ENCODE measurements around the gene JAK3. TPM values are rescaled to one million over a fixed set of nuclear protein-coding genes. Genes with fewer than 3 reads are reported as not detected.

The JAK3 gene
- total and polyA plus RNA-seq, 2 of the 8 experiments (the other 6 are each of a cell fraction or from before 2014, with no cell fraction given) = 4.0 to 4.7 TPM

DNA sequence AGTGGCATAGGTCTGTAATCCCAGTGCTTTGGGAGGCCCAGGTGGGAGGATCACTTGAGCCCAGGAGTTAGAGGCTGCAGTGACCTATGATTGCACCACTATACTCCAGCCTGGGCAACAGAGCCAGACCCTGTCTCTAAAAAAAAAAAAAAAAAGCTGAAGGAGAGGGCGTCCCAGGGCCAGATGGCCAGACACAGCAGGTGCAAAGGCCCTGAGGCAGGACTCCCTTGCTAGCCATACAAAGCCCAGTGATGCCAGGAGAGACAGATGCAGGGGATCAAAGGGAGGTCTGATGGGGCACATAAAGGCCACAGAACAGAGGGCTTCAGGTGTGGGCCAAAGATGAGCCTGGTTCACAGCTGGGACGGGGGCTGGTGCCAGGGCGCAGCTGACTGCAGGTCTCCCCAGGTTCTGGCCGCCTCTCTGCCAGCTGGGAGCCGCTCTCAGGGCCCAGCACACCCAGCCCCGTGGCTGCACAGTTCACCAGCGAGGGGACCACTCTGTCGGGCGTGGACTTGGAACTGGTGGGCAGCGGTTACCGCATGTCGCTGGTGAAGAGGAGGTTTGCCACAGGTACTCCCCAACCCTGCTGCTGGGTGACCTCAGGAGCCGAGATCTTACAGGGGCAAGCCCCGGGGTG lies 60.4 kb downstream of the JAK3 start:
- Histone ChIP-seq H3K27ac (ENCODE audit: low read depth, low read length) (no peak overlapping the region), H3K4ac (replicated peaks; ENCODE audit: insufficient read length, low read depth, low read length) (no peak overlapping the region), H3K9me3 (ENCODE audit: insufficient read depth in 2 of 2, low read depth in 1 of 2, low read length in 1 of 2) (no peaks in the 10 kb centered on the region), H3K18ac (ENCODE audit: extremely low read depth, low read length) (no peak overlapping the region), H3K23ac (ENCODE audit: insufficient read length) (no peak overlapping the region), H4K91ac (replicated peaks; ENCODE audit: insufficient read length, low read length) (no peak overlapping the region), H3K27me3 (replicated peaks in 1 of 4; ENCODE audit: control insufficient read depth in 3 of 4, extremely low read depth in 1 of 4, insufficient read depth in 3 of 4, low read length in 3 of 4) (no peaks in the 10 kb centered on the region), H3K4me2 (ENCODE audit: insufficient read depth in 1 of 2, low read depth in 2 of 2, low read length in 2 of 2) (no peak overlapping the region), H2BK12ac (ENCODE audit: low read depth, low read length) (no peak overlapping the region), H3K36me3 (ENCODE audit: control insufficient read depth in 2 of 4, insufficient read depth in 4 of 4, low read length in 3 of 4) (peaks cover 0 to 3% (median 0%) of the 10 kb centered on the region in 4 experiments; a peak in 3 of 8 replicates), H4K8ac (ENCODE audit: extremely low read depth, insufficient read depth, low read length) (no peak overlapping the region), H3K14ac (ENCODE audit: insufficient read length) (no peak overlapping the region), H3K56ac (replicated peaks; ENCODE audit: insufficient read length, low read depth, low read length) (no peak overlapping the region), H4K20me1 (replicated peaks in 1 of 2; ENCODE audit: control insufficient read depth in 1 of 2, insufficient read depth in 2 of 2, low read length in 2 of 2) (peaks cover 0 to 2% of the 10 kb centered on the region in 2 experiments), H2BK120ac (replicated peaks; ENCODE audit: low read depth, low read length) (no peak overlapping the region), H3K4me1 (replicated peaks in 1 of 4; ENCODE audit: control insufficient read depth in 3 of 4, insufficient read depth in 4 of 4, low read length in 3 of 4) (peaks cover 0 to 4% (median 2%) of the 10 kb centered on the region in 4 experiments; a peak in 4 of 7 replicates), H3K9ac (replicated peaks in 1 of 4; ENCODE audit: extremely low read depth in 1 of 4, low read depth in 3 of 4, low read length in 3 of 4) (no peak overlapping the region), H3K79me1 (ENCODE audit: low read depth, low read length) (no peaks in the 10 kb centered on the region), H2BK20ac (ENCODE audit: low read length) (no peak overlapping the region), H2BK5ac (ENCODE audit: low read depth, low read length) (no peak overlapping the region), H3K79me2 (ENCODE audit: control insufficient read depth in 1 of 2, insufficient read depth in 2 of 2, low read length in 2 of 2) (no peaks in the 10 kb centered on the region), H3K4me3 (ENCODE audit: extremely low read depth in 1 of 4, insufficient read depth in 2 of 4, low read depth in 3 of 4, low read length in 4 of 4) (no peak overlapping the region), H4K5ac (ENCODE audit: insufficient read length, low read depth, low read length) (no peak overlapping the region), H3K23me2 (ENCODE audit: low read depth, low read length) (no peaks in the 10 kb centered on the region), H2AFZ (ENCODE audit: low read length) (no peak overlapping the region), H2BK15ac (ENCODE audit: low read length) (no peak overlapping the region), H2AK5ac (ENCODE audit: low read depth, low read length) (no peak overlapping the region)
- DNase-seq (ENCODE audit: low read depth in 1 of 2, low spot score in 2 of 2) (no peak), FAIRE-seq (no peak)
- ChIA-PET CTCF (ENCODE audit: partially characterized antibody) (interaction anchor here (1.1 kb wide), 1 partner anchor 84 kb away, joined by 3 read pairs; no protein-coding TSS in a partner anchor), POLR2A (ENCODE audit: partially characterized antibody) (interaction anchor here (1.5 kb wide), 1 partner anchor 72 kb away, joined by 3 read pairs; the partner anchor contains the start of gene RPL18A)
- WGBS, 2 experiments (ENCODE audit: extremely low coverage in 1 of 2, insufficient coverage in 1 of 2, insufficient read length in 1 of 2, insufficient replicate concordance in 2 of 2, low coverage in 1 of 2, low lambda C conversion rate in 2 of 2, missing lambda C conversion rate in 1 of 2) = 85% methylated on average over 13 of the region's 14 CpGs; no CpG with 5 or more reads in 1 of the 2 experiments
- TF ChIP-seq TEAD4 (IDR thresholded peaks at IDR 0.05; ENCODE audit: low read depth, low read length) (no peak), NRF1 (IDR thresholded peaks at IDR 0.05; ENCODE audit: low read depth, low read length) (no peak), HDAC6 (IDR thresholded peaks at IDR 0.05; ENCODE audit: low read depth, low read length) (no peak), SAP30 (IDR thresholded peaks at IDR 0.05; ENCODE audit: insufficient read depth, insufficient replicate concordance, low read length) (no peak), SP1 (IDR thresholded peaks at IDR 0.05; ENCODE audit: low read depth, low read length) (no peak), JUN (IDR thresholded peaks at IDR 0.05; ENCODE audit: low read depth, low read length) (no peak), GTF2F1 (IDR thresholded peaks at IDR 0.05; ENCODE audit: borderline replicate concordance, low read depth, low read length) (no peak), MAFK (IDR thresholded peaks at IDR 0.05; ENCODE audit: low read depth, low read length) (no peak), HDAC2 (IDR thresholded peaks at IDR 0.05; ENCODE audit: borderline replicate concordance in 1 of 2, low read depth in 2 of 2, low read length in 2 of 2) (no peak), CEBPB (IDR thresholded peaks at IDR 0.05; ENCODE audit: low read depth, low read length) (no peak), POLR2AphosphoS5 (IDR thresholded peaks at IDR 0.05; ENCODE audit: low read depth, low read length) (no peak), KDM4A (IDR thresholded peaks at IDR 0.05; ENCODE audit: low read depth, low read length, severe bottlenecking) (no peak), KDM5A (IDR thresholded peaks at IDR 0.05; ENCODE audit: low read length) (no peak)

Measured in H1 (cell line).